ENCODE measurements around the gene ALDOC.
A peak's percentile ranks its signal among the peaks of the same experiment; 100 is the strongest.

Gene ALDOC

DNA sequence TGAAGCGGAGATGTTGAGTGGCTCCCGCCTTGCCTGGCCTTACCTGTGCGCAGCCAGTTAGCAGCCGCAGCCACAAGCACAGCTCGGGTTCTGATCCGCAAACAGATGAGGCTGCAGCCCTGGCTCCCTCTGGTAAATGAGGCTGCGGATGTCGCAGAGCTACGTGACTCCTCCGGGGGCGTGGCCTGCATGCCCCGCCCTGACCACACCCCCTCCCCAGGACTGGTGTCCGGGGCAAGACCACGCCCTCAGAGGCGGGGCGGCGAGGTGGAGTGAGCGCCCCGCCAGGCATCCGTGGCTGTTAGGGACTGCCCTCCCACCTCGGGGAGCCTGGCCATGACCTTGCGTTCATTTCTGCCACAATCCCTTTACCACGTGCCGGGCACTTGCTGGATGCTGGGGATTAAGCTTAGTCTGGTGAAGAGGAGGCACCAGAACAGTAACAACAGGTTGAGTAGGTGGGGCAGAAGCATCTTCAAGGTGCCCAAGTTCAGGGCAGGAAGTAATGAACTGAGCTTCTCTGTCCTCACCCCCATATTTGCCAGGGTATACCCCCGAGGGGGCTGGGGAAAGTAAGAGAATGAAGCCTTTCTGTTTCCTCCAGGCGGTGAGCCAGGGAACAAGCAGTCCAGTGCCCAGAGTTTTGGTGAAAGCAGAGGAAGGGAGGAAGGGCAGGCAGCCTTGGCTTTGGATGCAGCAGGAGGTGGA, at the start of gene ALDOC:
Gene ALDOC (minus strand): TSS at position 138 of the 708 bp plus-strand sequence. CDS start 1,363 bp downstream, outside the sequence.
- H3K27me3 ChIP-seq (ENCODE audit: control insufficient read depth, insufficient read depth, low read length): peaks cover 22% of the 10 kb centered on the region
- H3K4me1 ChIP-seq (ENCODE audit: control insufficient read depth, insufficient read depth, low read length): peaks cover 7% of the 10 kb centered on the region
- H3K9ac ChIP-seq (ENCODE audit: low read depth, low read length): no peak within 1 kb of the TSS
- peak within 1 kb of the TSS; percentile 39 for H3K4me3 ChIP-seq (ENCODE audit: low read depth, low read length)
- H3K36me3 ChIP-seq (ENCODE audit: control insufficient read depth, insufficient read depth, low read length): peaks cover 27% of the 10 kb centered on the region
- H3K9me3 ChIP-seq (ENCODE audit: control insufficient read depth, insufficient read depth, low read length): no peaks in the 10 kb centered on the region

DNA sequence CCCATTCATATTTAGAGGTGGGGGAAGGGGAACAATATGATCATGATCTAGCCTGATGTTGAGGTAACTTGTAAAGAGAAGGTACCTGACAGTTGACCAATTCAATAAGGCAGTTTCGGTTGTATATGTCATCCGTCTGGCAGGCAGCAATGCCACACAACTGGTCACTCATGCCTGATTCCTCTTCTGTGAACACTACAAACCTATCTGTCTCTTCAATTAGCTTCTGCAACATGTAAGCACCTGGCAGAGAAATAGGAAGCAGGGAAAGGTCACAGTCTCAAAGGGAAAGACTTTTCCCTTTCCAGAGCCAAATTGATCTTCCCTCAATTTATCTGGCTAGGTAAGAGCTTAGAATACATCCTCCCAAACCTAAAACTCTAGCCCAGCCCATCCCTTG, 47.5 kb upstream of the ALDOC start:
- peaks cover 43% of the 10 kb centered on the region for H3K36me3 ChIP-seq (ENCODE audit: control insufficient read depth, insufficient read depth, low read length)
- no peaks in the 10 kb centered on the region for H3K27me3 ChIP-seq (ENCODE audit: control insufficient read depth, insufficient read depth, low read length)

DNA sequence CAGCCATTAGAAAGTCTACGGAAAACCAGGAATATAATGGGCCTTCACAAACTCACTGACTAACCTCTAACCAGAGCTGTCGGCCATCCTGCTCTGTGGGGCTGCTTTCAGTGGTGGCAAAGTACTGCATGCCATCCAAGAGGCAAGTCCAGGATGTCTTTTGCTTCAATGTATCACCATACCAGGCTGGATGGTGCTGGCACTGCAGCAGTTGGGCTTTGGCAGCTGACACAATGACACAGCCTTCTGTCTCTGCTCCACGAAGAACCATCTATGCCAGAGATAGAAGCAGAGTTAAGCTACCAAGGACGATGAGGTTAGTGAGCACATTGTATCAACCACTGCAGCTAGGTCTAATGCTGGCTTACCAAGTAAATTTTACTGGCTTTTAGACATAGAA, 47.0 kb upstream of the ALDOC start:
- no peaks in the 10 kb centered on the region for H3K4me1 ChIP-seq (ENCODE audit: control insufficient read depth, insufficient read depth, low read length)
- H3K27me3 ChIP-seq (ENCODE audit: control insufficient read depth, insufficient read depth, low read length): no peaks in the 10 kb centered on the region
- no peaks in the 10 kb centered on the region for H3K9me3 ChIP-seq (ENCODE audit: control insufficient read depth, insufficient read depth, low read length)
- H3K4me3 ChIP-seq (ENCODE audit: low read depth, low read length): no peak overlapping the region
- no peak overlapping the region for H3K9ac ChIP-seq (ENCODE audit: low read depth, low read length)
- peaks cover 48% of the 10 kb centered on the region for H3K36me3 ChIP-seq (ENCODE audit: control insufficient read depth, insufficient read depth, low read length)

More for the DNA sequence above, 47.5 kb upstream of the ALDOC start:
- no peaks in the 10 kb centered on the region for H3K9me3 ChIP-seq (ENCODE audit: control insufficient read depth, insufficient read depth, low read length)
- no peaks in the 10 kb centered on the region for H3K4me1 ChIP-seq (ENCODE audit: control insufficient read depth, insufficient read depth, low read length)
- no peak overlapping the region for H3K4me3 ChIP-seq (ENCODE audit: low read depth, low read length)
- no peak overlapping the region for H3K9ac ChIP-seq (ENCODE audit: low read depth, low read length)

DNA sequence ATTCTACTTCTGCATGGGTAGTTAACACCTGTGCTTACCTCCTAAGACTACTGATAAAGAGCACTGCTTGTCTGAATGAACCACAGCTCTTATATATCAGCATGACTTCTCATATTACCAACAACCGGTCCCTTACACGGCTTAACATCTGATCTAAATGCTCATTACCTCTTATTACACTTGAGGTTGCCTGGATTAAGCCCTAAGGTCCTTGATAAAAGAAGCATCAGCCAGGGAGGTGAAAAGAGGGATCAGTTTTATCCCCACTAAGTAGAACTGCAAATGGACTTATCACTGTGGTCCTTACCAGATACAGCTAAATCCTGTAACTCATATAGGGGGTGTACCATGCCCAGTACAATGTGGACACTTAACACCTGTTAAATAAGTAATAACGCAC, 45.5 kb upstream of the ALDOC start:
- H3K9ac ChIP-seq (ENCODE audit: low read depth, low read length): no peak overlapping the region
- H3K36me3 ChIP-seq (ENCODE audit: control insufficient read depth, insufficient read depth, low read length): peaks cover 47% of the 10 kb centered on the region
- H3K27me3 ChIP-seq (ENCODE audit: control insufficient read depth, insufficient read depth, low read length): no peaks in the 10 kb centered on the region
- no peaks in the 10 kb centered on the region for H3K4me1 ChIP-seq (ENCODE audit: control insufficient read depth, insufficient read depth, low read length)
- H3K9me3 ChIP-seq (ENCODE audit: control insufficient read depth, insufficient read depth, low read length): no peaks in the 10 kb centered on the region
- no peak overlapping the region for H3K4me3 ChIP-seq (ENCODE audit: low read depth, low read length)

DNA sequence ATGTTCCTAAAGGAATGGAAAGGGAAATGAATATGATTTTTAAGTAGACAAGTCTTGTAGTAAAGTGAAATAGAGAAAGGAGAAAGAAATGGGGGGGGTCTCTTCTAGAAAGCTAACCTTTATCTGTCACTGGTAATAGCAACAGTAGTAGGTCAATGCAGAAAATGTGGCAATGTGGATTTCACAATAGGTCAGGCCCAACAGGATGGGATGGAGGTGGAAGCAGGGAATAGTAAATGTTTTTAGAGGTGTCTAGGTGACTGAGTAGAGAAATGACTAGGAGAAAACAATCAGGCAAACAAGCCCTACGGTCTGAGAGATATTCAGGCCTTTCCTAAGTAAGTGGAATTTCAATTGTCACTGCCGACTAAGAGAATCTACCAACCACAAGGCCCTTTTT, 43.3 kb upstream of the ALDOC start:
- peaks cover 69% of the 10 kb centered on the region for H3K36me3 ChIP-seq (ENCODE audit: control insufficient read depth, insufficient read depth, low read length)
- no peak overlapping the region for H3K9ac ChIP-seq (ENCODE audit: low read depth, low read length)
- H3K27me3 ChIP-seq (ENCODE audit: control insufficient read depth, insufficient read depth, low read length): no peaks in the 10 kb centered on the region
- no peak overlapping the region for H3K4me3 ChIP-seq (ENCODE audit: low read depth, low read length)
- H3K4me1 ChIP-seq (ENCODE audit: control insufficient read depth, insufficient read depth, low read length): no peaks in the 10 kb centered on the region
- no peaks in the 10 kb centered on the region for H3K9me3 ChIP-seq (ENCODE audit: control insufficient read depth, insufficient read depth, low read length)

DNA sequence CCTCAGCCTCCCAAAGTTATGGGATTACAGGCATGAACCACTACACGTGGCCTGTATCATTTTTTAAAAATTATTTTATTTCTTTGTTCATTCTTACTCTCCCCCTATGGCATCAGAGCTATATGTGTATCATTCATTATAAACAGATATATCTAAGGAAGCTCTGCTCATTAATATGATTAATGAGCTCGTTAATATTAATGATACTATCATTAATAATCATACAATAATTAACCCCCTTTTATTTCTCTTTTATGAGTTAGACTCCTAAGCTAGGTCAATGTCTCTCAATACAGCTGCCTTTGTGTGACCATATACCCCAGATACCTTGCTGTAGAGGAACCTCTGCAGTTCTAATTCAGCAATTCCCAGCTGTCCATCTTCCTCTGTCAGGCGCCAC, 41.8 kb upstream of the ALDOC start:
- Histone ChIP-seq H3K4me1 (ENCODE audit: control insufficient read depth, insufficient read depth, low read length) (no peaks in the 10 kb centered on the region), H3K27me3 (ENCODE audit: control insufficient read depth, insufficient read depth, low read length) (no peaks in the 10 kb centered on the region), H3K4me3 (ENCODE audit: low read depth, low read length) (no peak overlapping the region), H3K9me3 (ENCODE audit: control insufficient read depth, insufficient read depth, low read length) (no peaks in the 10 kb centered on the region), H3K36me3 (ENCODE audit: control insufficient read depth, insufficient read depth, low read length) (peaks cover 63% of the 10 kb centered on the region), H3K9ac (ENCODE audit: low read depth, low read length) (no peak overlapping the region)

DNA sequence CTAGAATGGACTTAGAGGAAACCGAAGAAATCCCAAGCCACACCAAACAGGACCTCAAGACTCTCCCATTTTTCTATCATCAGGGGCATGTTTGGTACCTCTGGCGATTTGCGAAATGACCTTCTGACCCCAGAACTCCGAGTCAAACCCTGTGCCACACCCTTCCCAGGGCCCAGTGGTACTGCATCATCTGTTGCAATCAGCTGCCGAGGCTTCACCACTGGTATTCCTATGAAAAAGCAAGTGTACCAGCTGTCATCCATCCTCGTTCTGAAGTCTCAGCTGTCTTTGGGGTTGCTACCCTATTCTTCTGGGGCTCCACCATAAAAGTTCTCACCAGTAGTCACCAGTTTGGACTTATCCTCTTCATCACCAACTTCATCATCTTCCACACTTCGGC, 39.6 kb upstream of the ALDOC start:
- H3K4me1 ChIP-seq (ENCODE audit: control insufficient read depth, insufficient read depth, low read length): no peaks in the 10 kb centered on the region
- H3K4me3 ChIP-seq (ENCODE audit: low read depth, low read length): no peak overlapping the region
- H3K9me3 ChIP-seq (ENCODE audit: control insufficient read depth, insufficient read depth, low read length): no peaks in the 10 kb centered on the region
- H3K27me3 ChIP-seq (ENCODE audit: control insufficient read depth, insufficient read depth, low read length): no peaks in the 10 kb centered on the region
- no peak overlapping the region for H3K9ac ChIP-seq (ENCODE audit: low read depth, low read length)
- H3K36me3 ChIP-seq (ENCODE audit: control insufficient read depth, insufficient read depth, low read length): peaks cover 69% of the 10 kb centered on the region

DNA sequence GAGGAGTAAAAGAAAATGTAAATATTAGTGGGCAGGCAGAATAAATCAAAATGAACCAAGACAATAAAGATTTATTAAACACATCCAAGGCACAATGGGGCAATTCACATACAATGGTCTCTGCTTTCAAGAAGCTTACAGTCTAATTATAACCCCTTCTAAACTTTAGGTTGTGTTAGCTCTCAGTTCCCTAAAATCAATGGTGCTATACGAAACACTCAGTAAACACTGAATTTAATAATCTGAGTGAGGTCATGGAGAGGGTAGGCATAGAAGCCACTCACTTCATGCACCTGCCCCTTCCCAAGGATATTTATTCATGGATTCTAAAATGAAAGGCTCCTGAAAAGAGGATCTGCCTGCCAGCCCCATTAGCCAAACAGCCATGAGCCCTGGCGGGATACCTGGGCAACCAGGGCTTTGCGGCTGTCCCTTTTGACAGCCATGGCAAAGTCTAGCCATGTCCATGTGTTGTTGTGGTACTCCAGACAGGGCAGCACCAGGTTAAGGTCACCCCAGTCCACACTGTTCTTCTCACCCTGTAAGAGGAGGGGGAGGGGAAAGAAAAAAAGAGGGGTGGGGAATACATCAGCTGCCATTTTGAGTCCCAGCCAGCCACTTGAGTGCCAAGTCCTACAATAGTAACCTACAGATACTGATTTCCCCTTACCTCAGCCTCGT, 38.7 kb upstream of the ALDOC start:
- peaks cover 69% of the 10 kb centered on the region for H3K36me3 ChIP-seq (ENCODE audit: control insufficient read depth, insufficient read depth, low read length)
- no peaks in the 10 kb centered on the region for H3K27me3 ChIP-seq (ENCODE audit: control insufficient read depth, insufficient read depth, low read length)
- no peak overlapping the region for H3K4me3 ChIP-seq (ENCODE audit: low read depth, low read length)
- no peaks in the 10 kb centered on the region for H3K9me3 ChIP-seq (ENCODE audit: control insufficient read depth, insufficient read depth, low read length)
- H3K9ac ChIP-seq (ENCODE audit: low read depth, low read length): no peak overlapping the region
- H3K4me1 ChIP-seq (ENCODE audit: control insufficient read depth, insufficient read depth, low read length): no peaks in the 10 kb centered on the region

DNA sequence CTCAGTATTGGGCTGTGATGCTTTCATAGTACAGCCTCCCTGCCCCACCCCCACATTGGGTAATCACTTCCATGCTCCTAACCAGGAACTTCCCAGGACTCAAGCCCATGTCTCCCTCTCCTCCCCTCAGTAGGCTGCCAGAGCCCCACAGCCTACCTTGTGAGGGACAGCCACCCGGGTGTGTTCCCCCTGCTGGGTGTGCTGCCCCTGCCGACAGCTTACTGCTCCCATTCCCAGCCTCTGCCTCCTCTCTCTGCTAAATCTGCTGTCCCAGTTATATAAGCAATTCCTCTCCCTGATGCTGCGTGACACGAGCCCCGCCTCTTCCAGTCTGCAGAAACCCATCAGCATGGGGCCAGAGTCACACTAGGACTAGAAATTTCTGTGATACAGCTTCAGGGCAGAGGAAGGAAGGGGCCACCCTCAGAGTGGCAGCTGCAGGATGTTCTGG, 37.3 kb upstream of the ALDOC start, which contains the start of gene RSKR:
Gene RSKR (minus strand): TSS at position 255 of the 451 bp plus-strand sequence. CDS start 24 bp downstream, at position 231.
- Histone ChIP-seq H3K4me1 (ENCODE audit: control insufficient read depth, insufficient read depth, low read length) (no peaks in the 10 kb centered on the region), H3K9ac (ENCODE audit: low read depth, low read length) (no peak within 1 kb of the TSS), H3K9me3 (ENCODE audit: control insufficient read depth, insufficient read depth, low read length) (no peaks in the 10 kb centered on the region), H3K36me3 (ENCODE audit: control insufficient read depth, insufficient read depth, low read length) (peaks cover 60% of the 10 kb centered on the region), H3K27me3 (ENCODE audit: control insufficient read depth, insufficient read depth, low read length) (no peaks in the 10 kb centered on the region), H3K4me3 (ENCODE audit: low read depth, low read length) (no peak within 1 kb of the TSS)

DNA sequence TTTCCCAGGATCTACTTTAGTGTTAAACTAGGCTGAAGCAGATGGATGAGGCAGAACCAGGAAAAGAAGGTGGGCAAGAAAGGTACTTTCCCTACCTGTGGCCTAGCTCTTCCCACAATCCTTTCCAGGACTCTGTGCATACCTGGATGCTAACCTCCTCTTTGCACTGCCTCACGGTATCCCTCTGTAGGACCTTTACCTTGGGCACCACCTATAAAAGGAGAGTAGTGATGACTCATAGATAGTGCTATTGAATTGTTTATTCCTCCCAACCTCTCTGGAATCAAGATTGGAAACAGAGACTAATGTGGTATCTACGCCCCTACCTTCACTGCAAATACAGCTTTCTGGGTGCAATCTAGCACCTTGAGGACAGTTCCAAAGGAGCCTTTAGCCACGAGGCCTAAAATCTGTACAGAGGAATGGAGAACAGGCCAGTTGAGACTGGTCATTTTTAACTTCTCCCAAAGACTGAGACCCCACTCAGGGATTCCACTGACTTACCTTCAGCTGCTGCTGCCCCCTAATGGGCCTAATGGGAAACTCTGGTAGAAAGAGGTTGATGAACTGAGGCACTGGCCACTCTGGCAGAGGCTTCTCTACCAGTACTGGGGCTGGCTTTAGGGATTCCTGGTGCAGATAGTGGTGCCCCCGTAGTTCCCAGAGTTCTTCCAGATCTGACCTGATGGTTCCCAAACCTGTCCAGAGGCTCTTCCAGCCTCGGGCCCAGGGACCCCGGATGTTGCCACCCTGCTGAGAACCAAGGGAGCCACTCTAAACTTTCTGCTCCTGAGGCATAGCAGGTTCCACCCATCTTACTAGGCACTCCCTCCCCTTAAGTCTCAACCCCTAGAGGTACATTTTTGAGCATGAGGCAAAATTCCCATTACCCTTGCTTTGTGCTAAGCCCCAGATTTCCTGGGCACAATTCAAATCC, 36.5 kb upstream of the ALDOC start:
- Histone ChIP-seq H3K27me3 (ENCODE audit: control insufficient read depth, insufficient read depth, low read length) (no peaks in the 10 kb centered on the region), H3K4me3 (ENCODE audit: low read depth, low read length) (no peak overlapping the region), H3K9ac (ENCODE audit: low read depth, low read length) (no peak overlapping the region), H3K4me1 (ENCODE audit: control insufficient read depth, insufficient read depth, low read length) (no peaks in the 10 kb centered on the region), H3K9me3 (ENCODE audit: control insufficient read depth, insufficient read depth, low read length) (no peaks in the 10 kb centered on the region), H3K36me3 (ENCODE audit: control insufficient read depth, insufficient read depth, low read length) (peaks cover 54% of the 10 kb centered on the region)

DNA sequence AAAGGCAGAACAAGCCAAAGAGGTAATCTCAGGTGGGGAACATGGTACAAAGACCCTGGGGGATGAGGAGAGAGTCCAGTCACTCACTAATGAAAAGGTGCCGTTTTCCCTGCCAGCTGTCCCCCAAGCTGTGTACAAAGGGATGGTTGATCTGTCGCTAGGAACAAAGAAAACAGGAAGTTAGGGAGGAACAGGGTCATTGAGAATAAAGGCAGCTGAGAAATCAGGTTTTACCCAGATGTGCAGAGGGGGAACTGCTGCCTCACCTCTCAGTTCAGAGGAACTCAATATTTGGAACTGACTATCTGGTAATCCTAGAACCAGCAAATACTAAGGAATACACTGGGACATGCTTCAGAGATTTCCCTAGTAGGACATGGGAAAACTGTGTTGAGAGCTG, 35.8 kb upstream of the ALDOC start:
- H3K9me3 ChIP-seq (ENCODE audit: control insufficient read depth, insufficient read depth, low read length): no peaks in the 10 kb centered on the region
- H3K27me3 ChIP-seq (ENCODE audit: control insufficient read depth, insufficient read depth, low read length): no peaks in the 10 kb centered on the region
- peaks cover 52% of the 10 kb centered on the region for H3K36me3 ChIP-seq (ENCODE audit: control insufficient read depth, insufficient read depth, low read length)
- H3K9ac ChIP-seq (ENCODE audit: low read depth, low read length): no peak overlapping the region
- no peaks in the 10 kb centered on the region for H3K4me1 ChIP-seq (ENCODE audit: control insufficient read depth, insufficient read depth, low read length)
- no peak overlapping the region for H3K4me3 ChIP-seq (ENCODE audit: low read depth, low read length)
